ENCODE results near the gene ZC3H7A.

Gene ZC3H7A

DNA sequence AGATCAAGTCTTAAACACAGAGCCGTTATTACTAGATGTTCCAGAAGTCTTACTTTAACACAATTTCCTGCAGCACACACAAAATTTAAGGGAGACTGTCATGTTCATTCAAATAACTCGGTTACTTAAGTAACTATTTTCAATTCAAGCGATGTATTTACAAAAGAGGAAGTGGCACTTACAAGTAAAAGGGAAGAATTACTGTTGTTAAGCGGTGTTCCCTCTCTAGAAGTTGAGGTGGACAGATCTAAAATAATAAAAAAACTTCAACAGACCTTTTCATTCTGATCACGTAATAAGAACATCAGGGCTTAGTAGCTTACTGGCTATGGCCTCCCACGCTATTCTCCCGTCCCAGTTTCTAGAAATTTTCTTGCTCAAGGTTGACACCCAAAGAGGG lies 28.2 kb downstream of the ZC3H7A start:
- DNase-seq (ENCODE audit: low read depth), result no peak

DNA sequence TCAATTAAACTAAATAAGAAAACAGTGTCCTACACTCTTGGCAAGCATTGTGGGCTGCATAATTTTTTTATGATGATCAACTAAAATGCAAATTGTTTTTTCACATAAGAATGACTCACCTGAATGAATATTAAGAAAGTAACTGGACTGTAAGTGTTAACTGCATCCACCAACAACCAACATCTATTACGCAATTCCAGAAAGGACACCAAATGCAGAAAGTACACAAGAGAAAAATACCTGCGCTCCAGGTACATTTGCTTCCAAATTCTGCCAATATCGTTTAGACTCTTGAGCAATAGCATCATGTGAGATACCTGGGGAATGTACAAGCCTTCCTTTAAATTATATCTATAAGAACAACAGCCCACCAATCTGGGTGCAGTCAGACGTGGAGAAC lies 34.6 kb downstream of the ZC3H7A start:
- no peak for DNase-seq (ENCODE audit: low read depth)

DNA sequence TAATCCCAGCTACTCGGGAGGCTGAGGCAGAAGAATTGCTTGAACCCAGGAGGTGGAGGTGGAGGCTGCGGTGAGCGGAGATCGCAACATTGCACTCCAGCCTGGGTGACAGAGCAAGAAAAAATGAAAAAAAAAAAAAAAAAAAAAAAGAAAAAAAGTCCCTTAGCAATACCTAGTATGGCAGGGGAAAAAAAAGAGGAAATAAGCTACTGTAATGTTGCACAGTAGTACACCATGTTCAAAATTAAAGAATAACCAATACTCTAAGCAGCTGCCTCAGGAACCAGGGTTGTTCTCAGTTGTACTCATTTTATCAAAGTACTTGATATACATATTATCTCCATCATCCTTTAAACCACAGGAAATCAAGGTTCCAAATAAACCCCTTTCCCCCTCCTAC lies 37.1 kb downstream of the ZC3H7A start:
- DNase-seq (ENCODE audit: low read depth), result no peak

DNA sequence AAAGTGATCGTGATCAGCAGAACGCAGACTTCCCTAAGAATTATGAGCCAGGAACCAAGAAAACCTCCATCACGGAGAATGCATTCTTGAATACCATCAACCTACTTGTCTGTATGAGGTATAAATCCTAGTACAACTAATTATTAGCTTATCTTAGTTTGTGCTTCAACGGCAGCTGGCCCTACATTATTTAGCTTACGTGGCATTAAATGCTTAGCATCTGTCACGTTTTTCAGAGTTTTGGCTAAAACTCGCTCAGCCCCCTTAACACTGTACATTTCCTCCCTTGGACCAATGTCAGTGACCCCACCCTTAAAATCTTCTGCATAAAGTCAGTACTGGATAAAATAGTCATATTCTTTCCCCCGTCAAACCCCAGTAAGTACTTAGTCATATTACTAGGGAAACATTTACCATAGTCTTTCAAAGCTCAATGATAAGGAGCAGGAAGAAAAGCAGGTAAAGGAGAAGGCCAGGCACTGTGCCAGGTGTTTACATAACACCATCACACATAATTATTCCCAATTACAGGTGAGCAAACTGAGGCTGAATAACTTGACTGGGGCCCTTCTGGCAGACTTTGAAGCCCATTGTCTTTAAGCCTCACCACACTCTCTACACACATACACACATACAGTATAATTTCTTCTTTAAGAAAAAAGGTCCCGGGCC lies 37.8 kb downstream of the ZC3H7A start:
- DNase-seq (ENCODE audit: low read depth), result no peak

DNA sequence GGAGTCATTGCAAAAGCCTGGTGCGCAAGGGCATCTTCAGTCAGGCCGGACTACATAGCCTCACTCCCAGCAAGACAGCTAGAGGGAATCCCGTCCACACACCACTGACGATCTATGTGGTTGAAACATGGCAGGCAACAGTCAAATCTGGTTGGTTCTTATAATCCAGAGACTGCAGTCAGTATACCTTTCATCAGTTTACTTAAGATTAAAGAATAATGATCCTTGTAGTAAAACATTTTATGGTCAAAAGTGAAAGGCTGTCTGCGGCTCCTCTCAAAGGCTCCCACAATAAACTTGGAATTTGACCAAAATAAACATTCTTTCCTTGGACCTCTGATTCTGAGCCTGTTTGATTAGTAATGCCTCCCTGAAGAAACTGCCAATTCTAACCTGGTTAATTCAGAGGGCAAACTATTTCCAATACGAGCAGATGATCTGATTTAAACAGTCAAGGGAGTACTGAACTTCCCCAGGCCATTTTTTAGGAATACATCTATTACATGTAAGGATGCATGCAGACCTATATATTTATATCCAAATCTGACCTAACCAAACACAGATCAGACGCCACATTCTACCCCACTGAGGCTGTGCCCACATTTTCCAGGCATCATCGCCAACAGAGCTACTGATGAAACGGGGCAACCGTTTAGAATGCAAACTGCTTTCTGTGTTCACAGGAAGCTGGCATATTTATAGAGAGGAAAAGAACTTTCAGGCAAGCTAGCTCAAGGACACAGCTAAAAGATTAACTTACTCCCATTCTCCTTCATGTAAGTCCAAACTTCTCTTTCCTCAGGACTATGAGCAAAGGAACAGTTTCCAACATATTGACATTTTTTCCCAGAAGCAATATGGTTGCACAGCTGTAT lies 39.1 kb downstream of the ZC3H7A start:
- peak; percentile 99 for DNase-seq (ENCODE audit: low read depth)

DNA sequence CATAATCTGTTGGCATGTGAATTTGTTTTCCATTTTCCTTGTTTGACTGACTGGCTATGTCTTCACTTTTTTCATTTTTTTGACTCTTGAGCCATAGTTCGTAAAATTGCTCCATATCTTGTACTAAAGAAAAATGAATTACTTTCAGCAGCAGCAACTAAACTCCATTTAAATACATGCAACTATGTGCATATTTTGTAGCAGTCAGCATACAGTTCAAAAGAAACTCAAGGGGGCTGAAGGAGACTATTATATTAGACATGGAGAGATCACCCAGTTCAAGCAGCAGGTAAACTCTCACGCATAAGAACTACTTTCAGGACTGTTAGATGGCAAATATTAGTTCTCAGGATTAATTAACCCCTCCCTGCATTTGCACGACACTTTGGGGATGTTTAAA lies 40.8 kb downstream of the ZC3H7A start:
- no peak for DNase-seq (ENCODE audit: low read depth)

DNA sequence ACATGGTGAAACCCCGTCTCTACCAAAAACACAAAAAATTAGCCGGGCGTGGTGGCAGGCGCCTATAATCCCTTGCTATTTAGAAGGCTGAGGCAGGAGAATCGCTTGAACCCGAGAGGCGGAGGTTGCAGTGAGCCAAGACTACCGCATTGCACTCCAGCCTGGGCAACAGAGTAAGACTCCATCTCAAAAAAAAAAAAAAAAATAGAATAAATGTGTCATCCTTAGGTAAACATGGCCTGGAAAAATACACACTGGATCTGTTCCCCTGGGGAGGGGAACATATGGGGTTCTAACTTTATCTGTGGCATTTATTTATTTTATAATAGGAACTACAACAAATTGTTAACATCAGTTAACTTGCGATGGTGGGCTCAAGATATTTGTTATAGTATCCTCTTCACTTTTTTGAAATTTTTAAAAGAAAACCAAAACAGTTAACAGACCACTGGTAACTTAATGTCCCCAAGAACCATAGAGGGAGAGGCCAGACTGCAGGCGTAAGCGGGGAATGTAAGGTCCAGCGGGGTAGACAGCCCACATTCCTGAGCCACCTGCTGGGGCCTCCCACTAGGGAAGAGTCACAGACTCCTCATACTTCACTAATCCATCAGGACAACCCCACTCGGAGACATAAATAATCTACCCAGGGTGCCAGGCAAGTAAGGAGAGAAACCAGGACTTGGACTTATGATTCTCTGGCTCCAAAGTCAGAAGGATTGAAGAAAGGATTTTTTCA lies 41.9 kb downstream of the ZC3H7A start:
- no peak for DNase-seq (ENCODE audit: low read depth)

DNA sequence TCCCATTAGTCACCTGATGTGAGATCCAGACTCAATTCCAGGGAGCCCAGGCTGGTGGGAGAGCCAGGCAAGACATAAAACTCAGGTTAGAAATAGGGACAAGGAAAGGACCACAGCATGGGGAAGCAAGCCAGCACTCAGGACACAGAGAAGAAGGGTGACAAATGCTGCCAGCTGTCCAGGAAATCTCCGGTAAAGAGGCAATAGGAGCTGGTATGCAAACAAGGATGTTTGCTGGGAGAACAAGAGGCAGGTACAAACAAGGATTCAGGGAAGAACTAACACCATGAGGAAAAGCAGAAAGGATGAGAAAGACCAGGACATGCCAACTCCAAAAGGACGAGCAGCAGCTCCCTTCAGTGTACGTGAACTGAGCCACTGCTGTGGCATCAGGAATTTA lies 44.2 kb downstream of the ZC3H7A start:
- DNase-seq (ENCODE audit: low read depth), result no peak

DNA sequence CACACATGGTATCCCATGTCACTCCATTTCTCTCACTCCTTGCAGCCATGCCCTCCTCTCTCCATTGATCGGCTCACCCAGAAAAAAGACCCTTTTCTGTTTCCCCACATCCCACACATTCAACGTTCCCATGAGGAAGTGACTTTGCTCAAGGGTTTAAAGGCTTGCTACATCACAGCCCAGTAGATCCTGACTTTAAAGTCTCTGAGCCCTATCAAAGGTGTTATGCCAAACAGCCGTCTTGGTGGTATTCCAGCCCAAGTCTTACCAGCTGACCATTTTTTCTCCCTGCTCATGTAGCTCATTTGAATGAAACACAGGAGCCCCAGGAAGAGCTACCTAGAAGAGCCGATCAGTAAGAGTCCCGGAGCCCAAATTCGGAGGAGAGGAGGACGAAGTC lies 47.0 kb downstream of the ZC3H7A start:
- DNase-seq (ENCODE audit: low read depth), result no peak

DNA sequence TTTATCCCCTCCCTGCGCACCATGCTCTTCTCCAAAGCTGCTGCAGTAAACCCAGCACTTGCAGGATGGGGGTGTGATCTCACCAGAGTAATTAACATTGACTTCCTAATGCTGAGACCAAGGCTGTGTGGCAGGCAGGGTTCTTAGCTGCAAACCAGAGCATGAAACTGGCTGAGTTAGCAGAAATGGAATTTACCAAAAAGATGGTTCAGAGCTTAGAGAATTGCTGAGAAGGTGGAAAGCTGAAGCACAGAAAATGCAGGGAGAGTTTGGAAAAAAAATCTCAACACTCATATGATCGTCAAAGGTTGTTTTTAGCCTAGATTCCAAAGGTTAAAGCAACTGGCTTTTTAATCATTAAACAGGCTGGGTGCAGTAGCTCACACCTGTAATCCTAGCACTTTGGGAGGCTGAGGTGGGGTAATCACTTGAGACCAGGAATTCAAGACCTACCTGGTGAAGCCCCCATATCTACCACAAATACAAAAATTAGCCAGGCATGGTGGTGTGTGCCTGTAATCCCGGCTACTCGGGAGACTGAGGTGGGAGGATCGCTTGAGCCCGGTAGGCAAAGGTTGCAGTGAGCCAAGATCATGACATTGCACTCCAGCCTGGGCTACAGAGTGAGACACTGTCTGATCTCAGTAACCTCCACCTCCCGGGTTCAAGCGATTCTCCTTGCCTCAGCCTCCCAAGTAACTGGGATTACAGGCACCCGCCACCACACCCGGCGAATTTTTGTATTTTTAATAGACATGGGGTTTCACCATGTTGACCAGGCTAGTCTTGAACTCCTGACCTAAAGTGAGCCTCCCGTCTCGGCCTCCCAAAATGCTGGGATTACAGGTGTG lies 48.4 kb downstream of the ZC3H7A start:
- no peak for DNase-seq (ENCODE audit: low read depth)

DNA sequence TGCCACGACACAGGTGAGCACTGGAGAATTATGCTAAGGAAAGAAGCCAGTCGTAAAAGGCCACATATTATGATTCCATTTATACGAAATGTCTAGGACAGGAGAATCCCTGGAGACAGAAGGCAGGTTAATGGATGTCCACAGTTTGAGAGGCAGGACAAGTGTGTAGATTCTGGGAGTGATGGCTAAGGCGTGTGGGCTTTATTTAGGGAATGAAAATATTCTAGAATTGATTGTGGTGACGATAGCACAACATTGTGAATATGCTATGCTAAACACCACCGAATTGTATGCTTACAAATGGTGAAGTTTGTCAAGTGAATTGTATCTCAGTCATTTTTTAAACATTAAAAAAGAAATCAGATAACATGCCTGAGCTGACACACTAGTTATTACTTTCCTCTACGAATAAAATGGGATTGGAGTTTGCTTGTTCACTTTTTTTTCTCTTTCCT lies 49.1 kb downstream of the ZC3H7A start:
- DNase-seq (ENCODE audit: low read depth), result no peak

DNA sequence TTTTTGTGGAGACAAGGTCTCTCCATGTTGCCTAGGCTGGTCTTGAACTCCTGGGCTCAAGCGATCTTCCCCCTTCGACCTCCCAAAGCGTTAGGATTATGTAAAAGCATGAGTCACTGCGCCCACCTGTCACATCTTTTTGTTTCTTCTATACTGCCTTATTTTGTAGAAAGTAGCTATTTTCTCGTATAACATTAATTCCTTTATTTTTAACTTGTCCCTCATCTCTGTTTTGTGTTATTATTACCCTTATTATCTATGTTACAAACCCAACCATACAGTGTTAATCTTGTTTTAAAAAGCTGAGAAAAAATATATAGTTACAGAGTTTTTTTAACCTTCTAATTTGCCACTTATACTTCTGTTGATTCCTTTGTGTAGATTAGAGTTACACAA lies 53.0 kb downstream of the ZC3H7A start:
- no peak for DNase-seq (ENCODE audit: low read depth)

DNA sequence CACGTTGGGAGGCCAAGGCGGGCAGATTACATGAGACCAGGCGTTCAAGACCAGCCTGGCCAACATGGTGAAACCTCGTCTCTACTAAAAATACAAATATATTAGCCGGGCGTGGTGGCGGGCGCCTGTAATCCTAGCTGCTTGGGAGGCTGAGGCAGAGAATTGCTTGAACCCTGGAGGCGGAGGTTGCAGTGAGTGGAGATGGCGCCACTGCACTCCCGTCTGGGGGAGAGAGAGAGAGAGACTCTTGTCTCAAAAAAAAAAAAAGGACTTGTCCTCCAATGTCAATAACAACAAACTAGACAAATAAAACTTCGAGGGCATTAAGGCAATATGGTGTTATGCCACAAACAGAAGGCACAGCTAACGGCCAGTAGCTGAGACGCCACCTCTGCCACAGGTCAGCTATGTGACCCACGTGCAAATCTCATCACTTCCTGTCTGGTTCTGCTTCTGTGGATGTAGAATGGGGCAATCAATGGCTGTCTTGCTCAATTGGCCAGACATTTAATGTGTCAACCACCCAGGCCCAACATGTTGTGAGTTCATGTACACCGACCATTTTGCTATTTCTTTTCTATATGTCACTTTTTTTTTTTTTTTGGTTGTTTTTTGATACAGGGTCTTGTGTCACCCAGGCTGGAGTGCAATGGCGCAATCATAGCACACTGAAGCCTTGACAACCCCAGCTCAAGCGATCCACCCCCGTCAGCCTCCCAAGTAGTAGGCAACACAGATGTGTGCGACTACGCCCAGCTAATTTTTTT lies 53.6 kb downstream of the ZC3H7A start:
- DNase-seq (ENCODE audit: low read depth), result peak; percentile 88

DNA sequence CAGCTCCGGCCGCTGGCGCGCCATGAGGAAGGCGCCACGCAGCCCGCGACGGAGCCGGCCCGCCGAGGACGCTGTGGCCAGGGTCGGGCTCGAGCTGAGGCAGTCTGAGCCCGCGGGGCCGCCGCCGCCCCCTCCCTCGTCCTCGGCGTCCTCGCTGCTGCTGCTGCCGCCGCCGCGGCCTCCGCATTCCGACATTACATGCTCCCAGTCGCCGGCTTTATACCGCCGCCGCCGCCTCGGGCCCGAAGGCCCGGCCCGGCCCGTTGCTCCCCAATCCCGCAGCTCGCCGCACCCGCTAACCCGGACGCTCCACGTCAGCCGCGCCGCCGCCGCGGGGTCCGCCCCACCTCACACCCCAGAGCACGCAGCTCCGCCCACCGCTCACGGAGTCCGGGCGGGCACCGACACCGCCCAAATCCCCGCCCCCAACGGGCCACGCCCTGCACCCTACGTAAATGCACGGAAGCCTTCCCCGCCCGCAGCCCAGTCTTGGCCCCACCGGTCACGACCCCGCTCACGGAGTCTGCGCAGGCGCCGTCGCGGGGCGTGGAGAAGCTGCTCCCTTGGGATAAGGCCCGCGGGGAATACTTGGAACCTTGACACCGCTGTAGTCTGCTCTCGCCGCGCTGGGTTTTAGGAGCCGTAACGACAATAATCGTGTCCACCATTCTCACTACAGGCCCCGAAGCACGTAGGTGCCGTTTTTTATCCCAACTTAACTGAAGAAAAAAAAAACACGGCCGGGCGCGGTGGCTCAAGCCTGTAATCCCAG lies 54.3 kb downstream of the ZC3H7A start, which contains the start of gene TXNDC11:
Gene TXNDC11 (minus strand): TSS at position 322 of the 772 bp plus-strand sequence. CDS start 127 bp downstream, at position 195.
- peak; percentile 97 for DNase-seq (ENCODE audit: low read depth)

DNA sequence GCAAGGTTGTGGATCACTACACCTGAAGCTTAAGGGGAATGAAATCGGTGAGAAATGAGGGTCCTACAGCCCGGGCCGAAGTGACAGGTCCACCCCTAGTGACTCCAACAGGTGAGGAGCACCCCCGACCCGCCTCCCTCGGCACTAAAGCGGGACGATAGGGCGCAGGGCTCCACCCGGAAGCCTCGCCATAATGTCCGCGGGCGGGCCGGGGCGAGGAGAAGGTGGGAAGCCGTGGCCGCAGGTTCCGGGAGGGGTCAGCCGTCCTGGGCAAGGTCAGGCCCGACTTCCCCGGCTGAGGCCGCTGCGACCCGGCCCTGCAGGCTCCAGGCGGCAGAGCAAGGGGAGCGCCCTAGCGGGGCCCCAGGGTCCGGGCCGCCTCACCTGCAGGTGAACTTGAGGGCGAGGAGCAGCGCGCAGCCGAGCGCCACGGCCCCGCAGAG lies 54.9 kb downstream of the ZC3H7A start:
- DNase-seq (ENCODE audit: low read depth), result no peak

DNA sequence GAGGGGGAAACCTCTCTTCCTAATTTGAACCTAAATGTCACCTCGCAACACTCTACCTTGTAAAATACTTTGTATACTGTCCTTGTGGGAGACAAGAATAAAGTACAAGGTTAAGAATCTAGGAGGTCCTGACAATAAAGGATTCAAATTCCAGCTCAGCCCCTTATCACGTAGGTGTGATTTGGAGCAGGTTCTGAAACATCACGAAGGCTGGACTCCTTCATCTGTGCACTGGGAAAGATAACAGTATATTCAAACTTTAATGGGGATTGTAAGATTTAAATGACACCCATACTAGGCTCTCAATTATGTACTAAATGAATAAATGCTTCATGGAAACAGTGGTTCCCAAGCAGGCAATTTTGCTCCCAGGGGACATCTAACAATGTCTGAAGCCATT lies 56.5 kb downstream of the ZC3H7A start:
- no peak for DNase-seq (ENCODE audit: low read depth)

DNA sequence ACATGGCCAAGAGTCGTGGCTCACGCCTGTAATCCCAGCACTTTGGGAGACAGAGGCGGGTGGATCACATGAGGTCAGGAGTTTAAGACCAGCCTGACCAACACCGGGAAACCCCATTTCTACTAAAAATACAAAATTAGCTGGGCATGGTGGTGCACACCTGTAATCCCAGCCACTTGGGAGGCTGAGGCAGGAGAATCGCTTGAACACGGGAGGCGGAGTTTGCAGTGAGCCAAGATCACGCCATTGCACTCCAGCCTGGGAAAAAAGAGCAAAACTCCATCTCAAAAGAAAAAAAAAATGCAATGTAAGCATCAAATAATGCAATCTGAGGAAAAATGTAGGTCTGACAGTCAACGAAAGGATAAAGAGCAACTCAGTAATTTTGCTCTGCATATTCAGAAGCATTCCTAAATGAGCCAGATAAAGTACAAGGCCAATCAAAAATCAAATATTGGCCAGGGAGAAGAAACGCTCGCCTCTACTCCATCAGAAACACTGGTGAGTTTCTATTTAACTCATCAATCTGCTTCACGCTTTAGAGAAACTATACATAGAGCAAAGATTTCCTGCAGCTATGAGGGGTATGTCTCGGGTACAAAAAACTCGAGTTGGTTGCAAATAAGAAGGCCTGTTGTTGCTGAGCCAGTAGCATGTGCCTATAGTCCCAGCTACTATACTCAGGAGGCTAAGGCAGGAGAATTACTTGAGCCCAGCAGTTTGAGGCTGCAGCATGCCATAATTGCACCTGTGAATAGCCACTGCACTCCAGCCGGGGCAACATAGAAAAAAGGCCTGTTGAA lies 58.1 kb downstream of the ZC3H7A start:
- DNase-seq (ENCODE audit: low read depth), result no peak

DNA sequence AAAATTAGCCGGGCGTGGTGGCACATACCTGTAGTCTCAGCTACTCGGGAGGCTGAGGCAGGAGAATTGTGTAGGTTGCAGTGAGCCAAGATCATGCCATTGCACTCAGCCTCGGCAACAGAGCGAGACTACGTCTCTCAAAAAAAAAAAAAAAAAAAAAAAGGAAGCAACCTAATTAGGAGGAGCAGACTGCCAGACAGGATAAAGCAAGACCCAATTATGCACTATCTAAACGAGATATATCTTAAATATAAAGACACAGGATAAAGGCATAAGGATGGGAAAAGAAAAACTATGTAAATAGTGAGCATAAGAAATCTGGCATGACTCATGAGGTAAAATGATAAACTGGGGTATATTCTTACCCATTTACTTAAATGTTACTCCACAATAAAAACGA lies 59.3 kb downstream of the ZC3H7A start:
- DNase-seq (ENCODE audit: low read depth), result no peak

DNA sequence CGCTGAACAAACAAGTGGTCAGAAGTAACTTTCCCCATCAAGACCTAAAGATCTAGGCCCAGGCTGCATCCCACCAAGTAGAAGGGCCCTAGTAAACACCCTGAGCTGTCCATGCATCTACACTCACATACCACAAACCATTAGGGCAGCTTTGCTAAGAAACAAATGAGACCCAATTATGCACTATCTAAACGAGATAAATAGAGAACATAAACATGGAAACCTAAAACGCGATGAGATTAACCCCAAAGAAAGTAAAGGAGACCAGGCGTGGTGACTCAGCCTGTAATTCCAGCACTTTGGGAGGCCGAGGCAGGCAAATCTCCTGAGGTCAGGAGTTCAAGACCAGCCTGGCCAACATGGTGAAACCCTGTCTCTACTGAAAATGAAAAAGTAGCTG lies 60.2 kb downstream of the ZC3H7A start:
- peak; percentile 54 for DNase-seq (ENCODE audit: low read depth)

Measured in amniotic epithelial cell (primary cell).